Right lobe of liver (tissue), 6 donors: ENCODE data around the gene SH3YL1. TPM values are rescaled to one million over a fixed set of nuclear protein-coding genes. Genes with fewer than 3 reads are reported as not detected.

Experiments used
- ATAC-seq, 4 donors: fragments of 200-7000 bp; cut with Tn5 transposase; one replicate each; pipeline ENCODE4 v1.9.1; 2020; ENCODE audit warnings: mild to moderate bottlenecking in 4 of 4, moderate library complexity in 4 of 4
- DNase-seq, 3 donors: peaks; one replicate each; pipeline ENCODE4 v3.0.0-alpha.2; 2020
- H3K27ac ChIP-seq, 3 donors: fragments of 200-600 bp; one replicate each; pipeline ENCODE4 v1.8.0; 2022
- H3K27me3 ChIP-seq, 2 donors: fragments of 200-600 bp; one replicate each; pipeline ENCODE4 v1.8.0; 2022
- H3K36me3 ChIP-seq, 4 donors: fragments of 200-600 bp; sonication (generic) in 1 of 4; one replicate each; pipeline versions ENCODE4 v1.5.1 to v1.8.0; 2017 to 2022; ENCODE audit warnings: control low read depth in 1 of 4
- H3K4me1 ChIP-seq, 4 donors: fragments of 200-600 bp; sonication (generic) in 1 of 4; one replicate each; pipeline versions ENCODE4 v1.5.1 to v1.8.0; 2017 to 2022; ENCODE audit warnings: control low read depth in 1 of 4
- H3K4me3 ChIP-seq, 3 donors: fragments of 200-600 bp; one replicate each; pipeline ENCODE4 v1.8.0; 2022
- H3K9me3 ChIP-seq, 4 donors: fragments of 200-600 bp; sonication (generic) in 1 of 4; one replicate each; pipeline versions ENCODE4 v1.5.1 to v1.8.0; 2017 to 2022; ENCODE audit warnings: control low read depth in 1 of 4
- POLR2A ChIP-seq: fragments of 450-650 bp; IDR thresholded peaks from one replicate; pipeline ENCODE4 v1.6.1; 2017; ENCODE audit warnings: antibody characterized with exemption, mild to moderate bottlenecking
- WGBS: methylation state at CpG from one replicate; pipeline ENCODE4 v1.1.6; 2018; ENCODE audit warnings: low coverage, low lambda C conversion rate; ENCODE audit not compliant: insufficient coverage; ENCODE audit errors: missing lambda C conversion rate; 5-methylcytosine and 5-hydroxymethylcytosine counted together
- intact Hi-C, 2 donors: fragments of 100-400 bp; cut with DNase I; formaldehyde crosslinking; loops; one replicate each; pipeline versions ENCODE4 v1.11.2 to v1.14.1; 2022
- total RNA-seq, 6 experiments: library from RNA; depleted of rRNA in 2 of 6; stranded (reverse); fragments of >200 nt in 2 of 6; fragmentation: NEBNext Ultra II Directional in 3 of 6; extraction: Animal tissue kit (Norgen Biotek cat#: 25700) in 3 of 6; gene quantifications; one replicate each; pipeline versions ENCODE4 v1.1.0 to v1.2.4, GENCODE V29; 2016 to 2023
- TF ChIP-seq, protein P1 (sequence below), 4 donors: fragments of 200-600 bp in 3 of 4; fragments of 450-650 bp in 1 of 4; IDR thresholded peaks; one replicate each; pipeline versions ENCODE4 v1.5.1 to v1.8.0; 2016 to 2022; ENCODE audit warnings: antibody characterized with exemption in 4 of 4, mild to moderate bottlenecking in 2 of 4
- donor health status: DM: no; HTN: yes; CAD: no.
- donor health status: DM: no; HTN: no; CAD: no.
- donor health status: DM: no; HTN: no; CAD: no.
- donor health status: DM: no; HTN: yes; CAD: no.
- donor health status: DM: no; HTN: yes; CAD: no.

SH3YL1 gene
- total RNA-seq, 6 experiments from 2014 or later: 5.9 to 23.0 (median 8.7) TPM

DNA sequence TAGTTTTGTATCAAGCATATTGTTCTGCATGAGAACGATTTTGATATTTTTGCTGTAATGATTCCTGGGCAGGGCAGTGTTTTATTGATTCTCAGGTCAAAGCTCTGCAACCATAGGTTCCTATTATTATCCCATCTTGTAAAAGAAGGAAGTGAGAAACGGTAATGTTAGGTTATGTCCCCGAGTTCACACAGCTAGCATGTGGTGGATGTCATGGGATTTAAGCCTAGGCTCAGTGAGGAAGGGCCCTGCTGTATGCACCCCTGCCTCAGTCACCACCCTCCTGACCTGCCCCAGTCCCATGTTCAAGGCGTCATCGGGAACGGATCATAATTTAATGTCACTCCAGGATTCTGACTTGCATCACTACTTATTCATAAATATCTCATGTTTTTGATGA lies 11.6 kb upstream of the SH3YL1 start:
- H3K9me3 ChIP-seq: no peaks in the 10 kb centered on the region
- ATAC-seq: peak in 3 of 4 donors; percentile 50 to 69 (median 59)
- H3K4me3 ChIP-seq: no peak overlapping the region
- no peak for TF ChIP-seq POLR2A
- TF ChIP-seq, protein P1, sequence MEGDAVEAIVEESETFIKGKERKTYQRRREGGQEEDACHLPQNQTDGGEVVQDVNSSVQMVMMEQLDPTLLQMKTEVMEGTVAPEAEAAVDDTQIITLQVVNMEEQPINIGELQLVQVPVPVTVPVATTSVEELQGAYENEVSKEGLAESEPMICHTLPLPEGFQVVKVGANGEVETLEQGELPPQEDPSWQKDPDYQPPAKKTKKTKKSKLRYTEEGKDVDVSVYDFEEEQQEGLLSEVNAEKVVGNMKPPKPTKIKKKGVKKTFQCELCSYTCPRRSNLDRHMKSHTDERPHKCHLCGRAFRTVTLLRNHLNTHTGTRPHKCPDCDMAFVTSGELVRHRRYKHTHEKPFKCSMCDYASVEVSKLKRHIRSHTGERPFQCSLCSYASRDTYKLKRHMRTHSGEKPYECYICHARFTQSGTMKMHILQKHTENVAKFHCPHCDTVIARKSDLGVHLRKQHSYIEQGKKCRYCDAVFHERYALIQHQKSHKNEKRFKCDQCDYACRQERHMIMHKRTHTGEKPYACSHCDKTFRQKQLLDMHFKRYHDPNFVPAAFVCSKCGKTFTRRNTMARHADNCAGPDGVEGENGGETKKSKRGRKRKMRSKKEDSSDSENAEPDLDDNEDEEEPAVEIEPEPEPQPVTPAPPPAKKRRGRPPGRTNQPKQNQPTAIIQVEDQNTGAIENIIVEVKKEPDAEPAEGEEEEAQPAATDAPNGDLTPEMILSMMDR (IDR thresholded peaks at IDR 0.05): no peak
- no peak overlapping the region for H3K27ac ChIP-seq
- no peaks in the 10 kb centered on the region for H3K27me3 ChIP-seq
- 55% methylated on average over 6 of the region's 6 CpGs for WGBS
- H3K4me1 ChIP-seq: peaks cover 0 to 7% (median 0%) of the 10 kb centered on the region in 4 donors
- intact Hi-C loops: no loop called here
- H3K36me3 ChIP-seq: peaks cover 0 to 36% (median 6%) of the 10 kb centered on the region in 4 donors
- DNase-seq: no peak

DNA sequence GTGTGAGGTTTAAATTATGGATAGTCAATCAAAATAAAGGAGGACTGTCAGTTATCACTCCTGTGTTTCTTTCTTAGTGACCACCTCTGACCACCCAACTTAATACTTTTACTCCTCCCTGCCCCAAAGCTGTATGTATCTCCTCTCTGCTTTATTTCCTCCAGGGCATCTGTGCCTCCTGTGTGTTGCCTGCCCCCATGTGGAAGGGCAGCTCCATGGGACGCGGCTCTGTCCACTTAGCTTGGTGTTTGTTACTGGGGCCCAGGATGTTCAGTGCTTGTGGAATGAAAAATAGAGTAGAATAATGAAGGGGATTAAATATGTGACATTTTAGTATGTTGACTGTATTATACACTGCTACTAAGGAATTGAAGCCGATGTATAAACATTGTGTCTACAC lies 10.7 kb upstream of the SH3YL1 start:
- H3K9me3 ChIP-seq: no peaks in the 10 kb centered on the region

DNA sequence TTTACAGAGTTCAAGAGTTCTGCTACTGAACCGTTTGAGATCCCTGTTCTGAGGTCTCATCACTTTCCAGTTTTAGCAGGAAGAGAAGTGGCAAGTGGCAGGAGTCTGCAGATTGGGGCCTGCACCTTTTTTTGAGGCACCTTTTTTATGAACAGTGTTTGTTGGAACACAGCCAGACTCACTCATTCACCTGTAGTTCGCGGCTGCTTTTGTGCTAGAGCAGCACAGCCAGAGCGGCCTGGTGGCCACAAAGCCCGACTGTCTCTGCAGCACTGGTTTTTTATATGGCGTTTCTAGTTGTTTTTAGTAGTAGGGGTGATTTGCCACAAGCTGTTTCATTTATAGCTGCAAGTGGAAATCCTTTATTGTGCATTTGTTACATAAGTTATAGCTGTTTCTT lies 9.5 kb upstream of the SH3YL1 start:
- no peaks in the 10 kb centered on the region for H3K4me1 ChIP-seq
- TF ChIP-seq, protein P1 (IDR thresholded peaks at IDR 0.05): no peak
- no peak for TF ChIP-seq POLR2A
- ATAC-seq: no peak
- DNase-seq: no peak
- no peak overlapping the region for H3K4me3 ChIP-seq
- no peaks in the 10 kb centered on the region for H3K9me3 ChIP-seq
- 73% methylated on average over 5 of the region's 6 CpGs for WGBS
- H3K36me3 ChIP-seq: peaks cover 0 to 31% (median 4%) of the 10 kb centered on the region in 4 donors
- H3K27ac ChIP-seq: no peak overlapping the region
- no peaks in the 10 kb centered on the region for H3K27me3 ChIP-seq
- intact Hi-C loops: no loop called here

More for the DNA sequence above, 10.7 kb upstream of the SH3YL1 start:
- WGBS: 89% methylated on average over 3 of the region's 3 CpGs
- DNase-seq (no peak), ATAC-seq (peak; percentile 47 to 78 (median 66))
- no peak for TF ChIP-seq POLR2A
- TF ChIP-seq, protein P1 (IDR thresholded peaks at IDR 0.05): peak; percentile 16 to 45 (median 30)
- intact Hi-C loops: no loop called here
- H3K36me3 ChIP-seq: peaks cover 0 to 36% (median 4%) of the 10 kb centered on the region in 4 donors
- H3K27ac ChIP-seq: no peak overlapping the region
- no peak overlapping the region for H3K4me3 ChIP-seq
- H3K4me1 ChIP-seq: no peaks in the 10 kb centered on the region
- H3K27me3 ChIP-seq: no peaks in the 10 kb centered on the region

DNA sequence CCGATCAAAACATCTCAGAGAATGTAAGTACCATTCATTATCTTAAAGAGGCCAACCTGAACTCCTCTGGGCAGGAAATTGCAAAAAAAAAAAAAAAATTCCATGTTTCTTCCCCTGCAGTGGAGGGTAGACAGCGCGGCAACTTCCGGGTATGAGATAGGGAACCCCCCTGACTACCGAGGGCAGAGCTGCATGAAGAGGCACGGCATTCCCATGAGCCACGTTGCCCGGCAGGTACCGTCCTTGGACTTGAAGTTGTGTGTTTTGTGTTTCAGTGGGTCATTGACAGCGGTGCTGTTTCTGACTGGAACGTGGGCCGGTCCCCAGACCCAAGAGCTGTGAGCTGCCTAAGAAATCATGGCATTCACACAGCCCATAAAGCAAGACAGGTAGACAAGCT lies 8.1 kb upstream of the SH3YL1 start:
- no peaks in the 10 kb centered on the region for H3K27me3 ChIP-seq
- DNase-seq (no peak), ATAC-seq (no peak)
- intact Hi-C loops: no loop called here
- no peaks in the 10 kb centered on the region for H3K9me3 ChIP-seq
- H3K4me3 ChIP-seq: no peak overlapping the region
- WGBS: 81% methylated on average over 7 of the region's 12 CpGs
- TF ChIP-seq POLR2A: no peak
- TF ChIP-seq, protein P1 (IDR thresholded peaks at IDR 0.05): no peak
- peaks cover 0 to 17% (median 1%) of the 10 kb centered on the region in 4 donors for H3K36me3 ChIP-seq
- H3K4me1 ChIP-seq: no peaks in the 10 kb centered on the region
- no peak overlapping the region for H3K27ac ChIP-seq

DNA sequence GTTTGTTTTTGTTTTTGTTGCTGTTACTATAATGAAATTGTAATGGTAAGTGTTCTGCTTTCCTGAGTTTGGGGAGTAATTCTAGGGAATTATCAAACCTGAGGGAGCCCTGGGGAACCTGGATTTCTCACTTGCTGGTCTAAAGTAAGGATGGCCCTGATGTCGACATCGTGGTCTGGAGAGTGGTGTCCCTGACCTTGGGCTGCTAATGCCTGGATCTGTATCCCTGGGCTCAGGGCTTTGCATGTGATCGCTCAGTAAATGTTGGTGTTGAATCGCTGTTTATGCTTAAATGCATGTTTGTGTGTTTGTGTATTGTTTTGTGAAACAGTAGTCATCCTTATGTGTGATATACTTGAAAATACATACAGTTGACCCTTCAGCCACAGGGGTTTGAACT lies 7.0 kb upstream of the SH3YL1 start:
- Histone ChIP-seq H3K4me3 (no peak overlapping the region), H3K36me3 (peaks cover 0 to 12% (median 1%) of the 10 kb centered on the region in 4 donors), H3K4me1 (peaks cover 0 to 6% (median 5%) of the 10 kb centered on the region in 4 donors), H3K27ac (no peak overlapping the region), H3K9me3 (no peaks in the 10 kb centered on the region), H3K27me3 (no peaks in the 10 kb centered on the region)
- DNase-seq (no peak), ATAC-seq (no peak)
- TF ChIP-seq POLR2A: no peak
- TF ChIP-seq, protein P1 (IDR thresholded peaks at IDR 0.05): no peak
- intact Hi-C loops: no loop called here
- WGBS: 86% methylated on average over 4 of the region's 4 CpGs
